Measurements from ENCODE around the gene ITK. TPM values are rescaled to one million over a fixed set of nuclear protein-coding genes. Genes with fewer than 3 reads are reported as not detected.

Gene ITK
- total and polyA plus RNA-seq, 2 experiments from 2014 or later = 0.08 TPM; not detected in 1

- no peak for TF ChIP-seq ZNF462 (CRISPR knock-in tag; IDR thresholded peaks at IDR 0.05)
Measured at GRCh38 chr5:157212307-157212706, 31.7 kb downstream of the ITK start (continued).

- H3F3A ChIP-seq (replicated peaks; ENCODE audit: low read depth) = no peaks in the 10 kb centered on the region
- no peak for TF ChIP-seq ZNF462 (CRISPR knock-in tag; IDR thresholded peaks at IDR 0.05)
- H3K27me3 ChIP-seq (ENCODE audit: insufficient read depth) = no peaks in the 10 kb centered on the region
- Mint-ChIP-seq H3K27me3 (ENCODE audit: insufficient read depth, low read depth, poor library complexity) (no peaks in the 10 kb centered on the region), H3K36me3 (ENCODE audit: low read depth) (no peaks in the 10 kb centered on the region), H3K27ac (no peak overlapping the region), H3K9me3 (no peaks in the 10 kb centered on the region), H3K4me1 (peaks cover 5% of the 10 kb centered on the region; the same call in 2 of the 3 replicates), H3K4me3 (no peak overlapping the region)
- DNase-seq (ENCODE audit: low spot score) = no peak
- no peak for ATAC-seq
- no peak overlapping the region for H2AFZ ChIP-seq
- no peaks in the 10 kb centered on the region for H3K36me3 ChIP-seq (ENCODE audit: insufficient read depth)
- H3K4me3 ChIP-seq = no peak overlapping the region
- H3K4me1 ChIP-seq (ENCODE audit: insufficient read depth) = no peaks in the 10 kb centered on the region
- H4K20me1 ChIP-seq (replicated peaks; ENCODE audit: insufficient read depth) = no peaks in the 10 kb centered on the region
- no peak overlapping the region for H3K27ac ChIP-seq (ENCODE audit: low read depth)
- H3K4me2 ChIP-seq = no peak overlapping the region
- H3K79me2 ChIP-seq (replicated peaks; ENCODE audit: insufficient read depth) = no peaks in the 10 kb centered on the region
- no peaks in the 10 kb centered on the region for H3K9me2 ChIP-seq (ENCODE audit: insufficient read depth)
Measured at GRCh38 chr5:157213527-157214243, 33.0 kb downstream of the ITK start.
